GM13977 (cell line): Measurements from ENCODE around the gene TPD52L1.

Experiments
- DNase-seq: peaks from one replicate; pipeline ENCODE4 v3.0.0; 2012; ENCODE audit warnings: low spot score
- in situ Hi-C: fragments of 300-500 bp; cut with MboI; formaldehyde crosslinking; loops from one replicate; pipeline ENCODE4 v1.12.0; 2022; ENCODE audit warnings: low sequenced_read_pairs, low pct_unique_long_range_greater_than_20kb, mixed read lengths, inconsistent platforms; ENCODE audit not compliant: unreplicated experiment
- TF ChIP-seq, protein P1 (sequence below): IDR thresholded peaks from 2 replicates; pipeline ENCODE4 v1.5.1; 2012; ENCODE audit warnings: mild to moderate bottlenecking, control low read depth; ENCODE audit not compliant: insufficient read depth; ENCODE audit errors: extremely low read depth, missing control alignments

TPD52L1 gene

DNA sequence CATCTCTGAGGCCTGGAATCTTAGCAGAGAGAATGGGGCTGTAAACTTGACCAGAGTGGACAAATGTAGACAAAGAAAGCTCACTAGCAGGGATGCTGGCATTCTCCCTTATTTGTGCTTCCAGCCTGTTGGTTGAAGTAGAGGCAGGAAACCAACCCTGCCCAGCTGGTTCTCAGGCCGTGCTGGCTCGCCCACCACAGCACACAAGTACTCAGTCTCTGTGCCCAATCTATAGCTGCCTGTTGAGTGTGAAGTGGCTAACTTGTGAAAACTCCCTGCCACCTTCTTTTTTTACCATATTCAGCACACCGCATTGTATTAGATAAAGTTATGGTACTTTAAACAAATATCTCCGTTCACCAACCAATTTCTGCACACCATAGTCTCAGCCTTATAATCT lies 110.9 kb downstream of the TPD52L1 start:
- DNase-seq, result no peak
- in situ Hi-C loops, result no loop called here
- TF ChIP-seq, protein P1, sequence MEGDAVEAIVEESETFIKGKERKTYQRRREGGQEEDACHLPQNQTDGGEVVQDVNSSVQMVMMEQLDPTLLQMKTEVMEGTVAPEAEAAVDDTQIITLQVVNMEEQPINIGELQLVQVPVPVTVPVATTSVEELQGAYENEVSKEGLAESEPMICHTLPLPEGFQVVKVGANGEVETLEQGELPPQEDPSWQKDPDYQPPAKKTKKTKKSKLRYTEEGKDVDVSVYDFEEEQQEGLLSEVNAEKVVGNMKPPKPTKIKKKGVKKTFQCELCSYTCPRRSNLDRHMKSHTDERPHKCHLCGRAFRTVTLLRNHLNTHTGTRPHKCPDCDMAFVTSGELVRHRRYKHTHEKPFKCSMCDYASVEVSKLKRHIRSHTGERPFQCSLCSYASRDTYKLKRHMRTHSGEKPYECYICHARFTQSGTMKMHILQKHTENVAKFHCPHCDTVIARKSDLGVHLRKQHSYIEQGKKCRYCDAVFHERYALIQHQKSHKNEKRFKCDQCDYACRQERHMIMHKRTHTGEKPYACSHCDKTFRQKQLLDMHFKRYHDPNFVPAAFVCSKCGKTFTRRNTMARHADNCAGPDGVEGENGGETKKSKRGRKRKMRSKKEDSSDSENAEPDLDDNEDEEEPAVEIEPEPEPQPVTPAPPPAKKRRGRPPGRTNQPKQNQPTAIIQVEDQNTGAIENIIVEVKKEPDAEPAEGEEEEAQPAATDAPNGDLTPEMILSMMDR, result no peak

DNA sequence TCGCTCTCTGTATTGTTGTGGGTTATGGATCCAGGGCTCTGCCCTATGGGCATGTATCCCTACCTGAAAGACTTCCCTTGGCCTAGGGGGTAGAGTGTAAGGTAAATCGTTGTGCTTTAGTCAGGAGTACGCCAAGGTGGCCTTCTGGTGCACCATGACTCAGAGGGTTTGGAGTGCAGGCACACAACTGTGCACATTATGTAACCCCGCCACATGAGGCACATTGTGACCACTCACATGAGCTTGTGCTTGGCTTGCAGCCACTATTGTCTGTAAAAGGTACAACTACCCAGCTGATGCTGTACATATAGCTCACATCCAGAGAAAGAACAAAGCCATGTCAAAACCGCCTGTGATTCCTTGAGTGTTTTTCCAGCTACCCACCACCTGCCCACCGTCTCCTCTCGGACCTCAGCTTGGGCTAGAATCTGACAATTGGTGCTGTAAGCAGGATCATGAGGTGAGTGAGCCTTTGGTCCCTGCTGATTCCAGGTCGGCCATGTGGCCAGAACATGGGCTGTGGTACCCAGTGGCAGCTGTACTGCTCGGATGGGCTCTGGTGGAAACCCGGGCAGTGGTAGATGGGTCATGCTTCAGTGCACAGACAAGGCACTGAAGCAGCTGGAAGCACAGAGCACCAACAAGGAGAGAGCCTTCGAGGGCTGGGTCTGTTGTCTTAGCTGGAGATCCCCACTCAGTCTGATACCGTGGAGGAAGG lies 114.4 kb downstream of the TPD52L1 start:
- in situ Hi-C loops, result no loop called here
- DNase-seq, result no peak
- TF ChIP-seq, protein P1, result no peak

DNA sequence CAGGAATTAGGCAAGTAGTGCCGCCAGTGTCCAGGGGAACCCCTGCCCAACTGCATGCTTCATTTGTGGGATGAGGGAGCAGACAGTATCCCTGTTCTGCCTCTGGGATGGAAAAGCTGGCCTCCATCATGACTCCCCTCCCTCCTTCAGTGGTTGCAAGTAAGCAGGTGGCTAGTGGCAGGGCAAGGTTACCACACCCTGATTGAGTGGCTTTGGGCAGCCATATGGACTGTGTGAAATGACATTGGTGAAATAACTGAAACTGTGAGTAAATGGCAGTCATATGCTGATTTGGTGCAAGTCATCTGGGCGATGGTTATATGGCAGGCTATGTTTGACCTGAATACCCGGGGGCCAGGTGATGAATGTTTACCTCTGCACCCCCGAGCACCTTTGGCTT lies 115.2 kb downstream of the TPD52L1 start:
- no peak for DNase-seq
- in situ Hi-C loops, result no loop called here
- TF ChIP-seq, protein P1, result no peak

DNA sequence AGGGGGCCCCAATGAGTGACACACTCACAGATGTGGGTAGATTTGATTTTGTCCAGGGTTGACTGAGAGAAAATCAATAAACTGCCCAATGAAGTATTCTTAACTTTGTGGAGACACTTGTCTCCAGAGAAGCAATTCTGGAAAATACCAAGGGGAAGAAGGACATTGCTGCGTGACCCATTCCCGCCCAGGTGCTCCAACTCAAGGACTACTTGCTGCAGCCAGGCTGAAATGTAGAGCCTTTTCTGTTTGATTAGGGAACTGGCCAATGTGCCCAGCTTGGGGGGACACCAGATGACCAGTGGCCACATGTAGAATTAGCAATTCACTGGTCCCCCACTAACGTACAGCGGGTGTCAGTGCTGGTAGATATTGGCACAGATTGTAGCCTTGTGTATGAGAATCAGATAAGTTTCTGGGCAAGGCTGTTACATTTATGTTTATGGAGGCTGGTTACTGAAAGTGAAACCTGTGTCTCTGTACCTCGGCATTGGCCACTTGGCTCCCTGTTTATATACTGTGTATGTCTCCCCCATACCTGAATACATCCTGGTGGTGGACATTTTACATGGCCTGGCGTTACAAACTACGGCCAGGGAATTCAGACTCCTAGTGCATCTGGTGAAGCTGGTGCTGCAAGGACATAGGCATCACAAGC lies 115.9 kb downstream of the TPD52L1 start:
- in situ Hi-C loops, result no loop called here

DNA sequence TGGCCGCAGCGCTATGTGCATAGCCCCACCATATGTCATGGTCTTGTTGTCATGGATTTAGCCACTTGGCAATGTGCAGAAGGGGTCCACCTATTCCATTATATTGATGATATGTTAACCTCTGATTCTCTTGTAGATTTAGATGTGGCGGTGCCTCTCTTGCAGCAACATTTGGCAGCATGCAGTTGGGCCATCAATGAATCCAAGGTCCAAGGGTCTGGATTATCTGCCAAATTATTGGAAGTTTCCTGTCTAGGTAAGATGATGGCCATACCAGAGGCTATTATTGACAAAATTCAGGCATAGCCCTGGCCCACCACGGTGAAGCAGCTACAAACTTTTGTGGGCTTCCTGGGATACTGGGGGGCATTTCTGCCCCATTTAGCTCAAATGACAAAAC lies 116.8 kb downstream of the TPD52L1 start:
- TF ChIP-seq, protein P1, result no peak
- DNase-seq, result no peak
- in situ Hi-C loops, result no loop called here

More for the DNA sequence above, 115.9 kb downstream of the TPD52L1 start:
- TF ChIP-seq, protein P1, result no peak
- no peak for DNase-seq

DNA sequence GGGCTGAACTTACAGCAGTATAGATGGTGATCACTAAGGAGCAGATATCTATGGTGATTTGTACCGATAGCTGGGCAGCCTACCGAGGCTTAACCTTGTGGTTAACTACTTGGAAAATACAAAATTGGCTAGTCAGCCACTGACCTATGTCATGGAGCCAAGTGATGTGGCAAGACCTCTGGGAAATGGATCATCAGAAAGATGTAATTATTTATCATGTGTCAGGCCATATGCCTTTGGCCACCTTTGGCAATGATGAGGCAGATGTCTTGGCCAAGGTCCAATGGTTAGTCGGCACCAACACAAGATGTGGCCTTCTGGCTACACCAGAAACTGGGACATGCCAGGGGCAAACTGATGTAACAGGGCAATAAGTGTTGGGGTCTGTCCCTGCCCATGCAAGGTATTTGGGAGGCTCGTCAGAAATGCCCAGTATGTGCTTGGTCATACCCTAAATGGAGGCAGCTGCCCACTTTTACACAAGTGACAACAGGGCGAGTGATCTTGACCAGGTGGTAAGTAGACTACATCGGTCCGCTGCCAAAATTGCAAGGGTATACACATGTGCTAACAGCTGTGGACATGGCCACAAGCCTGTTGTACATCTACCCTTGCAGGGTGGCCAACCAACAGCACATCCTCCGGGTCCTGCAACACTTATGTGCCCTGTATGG lies 118.0 kb downstream of the TPD52L1 start:
- TF ChIP-seq, protein P1, result no peak
- DNase-seq, result no peak
- in situ Hi-C loops, result no loop called here
